Measurements from ENCODE around the gene UQCR10. TPM values are rescaled to one million over a fixed set of nuclear protein-coding genes. Genes with fewer than 3 reads are reported as not detected.

Gene UQCR10
- total and polyA plus RNA-seq, 9 of the 15 experiments (the other 6 are each of a cell fraction or from before 2014, with no cell fraction given), result 128 to 903 (median 163) TPM

DNA sequence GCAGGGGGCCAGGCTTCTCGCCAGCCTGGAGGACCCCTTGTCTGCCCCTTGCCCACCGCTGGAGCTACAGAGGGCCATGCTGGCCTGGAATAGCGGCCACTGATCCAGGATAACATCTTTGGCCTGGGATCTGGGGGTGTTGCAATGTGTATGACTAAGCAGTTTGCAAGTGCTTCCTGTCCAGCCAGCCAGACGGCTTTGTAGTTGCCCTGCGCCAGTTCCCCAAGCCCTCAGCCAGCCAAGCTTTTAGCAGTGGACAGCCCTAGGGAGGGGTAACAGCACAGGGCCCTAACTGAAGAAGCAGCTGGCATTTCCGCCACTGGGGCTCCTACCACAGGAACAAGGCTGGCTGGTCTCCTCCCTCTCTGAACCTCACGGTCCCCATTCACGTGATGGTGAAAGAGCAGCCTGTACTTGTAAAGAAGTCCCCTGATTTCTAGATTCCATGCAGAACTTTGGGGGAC lies 32.1 kb downstream of the UQCR10 start (continued):
- peak; percentile 18; the same call in 1 of the 2 replicates for TF ChIP-seq MTA2 (IDR thresholded peaks at IDR 0.05; ENCODE audit: low read depth)
- no peak for TF ChIP-seq PCBP2 (IDR thresholded peaks at IDR 0.05; ENCODE audit: low read depth, low read length, poor library complexity, severe bottlenecking)
- no peak for TF ChIP-seq ZNF311 (CRISPR knock-in tag; IDR thresholded peaks at IDR 0.05)
- no peak for TF ChIP-seq ZKSCAN3 (CRISPR knock-in tag; IDR thresholded peaks at IDR 0.05)
- TF ChIP-seq ZNF121 (CRISPR knock-in tag; conservative IDR thresholded peaks at IDR 0.05), result no peak
- no peak for TF ChIP-seq ZNF75A (CRISPR knock-in tag; IDR thresholded peaks at IDR 0.05)
- TF ChIP-seq FOSL1 (tag; conservative IDR thresholded peaks at IDR 0.05), result peak; percentile 83
- no peak for TF ChIP-seq RHOXF2B (CRISPR knock-in tag; conservative IDR thresholded peaks at IDR 0.05)
- TF ChIP-seq NR4A1 (CRISPR knock-in tag; IDR thresholded peaks at IDR 0.05), result no peak
- TF ChIP-seq NR4A1 (tag; IDR thresholded peaks at IDR 0.05), result peak; percentile 19; the same call in 1 of the 2 replicates
- TF ChIP-seq, protein P1, sequence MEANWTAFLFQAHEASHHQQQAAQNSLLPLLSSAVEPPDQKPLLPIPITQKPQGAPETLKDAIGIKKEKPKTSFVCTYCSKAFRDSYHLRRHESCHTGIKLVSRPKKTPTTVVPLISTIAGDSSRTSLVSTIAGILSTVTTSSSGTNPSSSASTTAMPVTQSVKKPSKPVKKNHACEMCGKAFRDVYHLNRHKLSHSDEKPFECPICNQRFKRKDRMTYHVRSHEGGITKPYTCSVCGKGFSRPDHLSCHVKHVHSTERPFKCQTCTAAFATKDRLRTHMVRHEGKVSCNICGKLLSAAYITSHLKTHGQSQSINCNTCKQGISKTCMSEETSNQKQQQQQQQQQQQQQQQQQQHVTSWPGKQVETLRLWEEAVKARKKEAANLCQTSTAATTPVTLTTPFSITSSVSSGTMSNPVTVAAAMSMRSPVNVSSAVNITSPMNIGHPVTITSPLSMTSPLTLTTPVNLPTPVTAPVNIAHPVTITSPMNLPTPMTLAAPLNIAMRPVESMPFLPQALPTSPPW (CRISPR knock-in tag; IDR thresholded peaks at IDR 0.05), result peak; percentile 42
- TF ChIP-seq, protein P2, sequence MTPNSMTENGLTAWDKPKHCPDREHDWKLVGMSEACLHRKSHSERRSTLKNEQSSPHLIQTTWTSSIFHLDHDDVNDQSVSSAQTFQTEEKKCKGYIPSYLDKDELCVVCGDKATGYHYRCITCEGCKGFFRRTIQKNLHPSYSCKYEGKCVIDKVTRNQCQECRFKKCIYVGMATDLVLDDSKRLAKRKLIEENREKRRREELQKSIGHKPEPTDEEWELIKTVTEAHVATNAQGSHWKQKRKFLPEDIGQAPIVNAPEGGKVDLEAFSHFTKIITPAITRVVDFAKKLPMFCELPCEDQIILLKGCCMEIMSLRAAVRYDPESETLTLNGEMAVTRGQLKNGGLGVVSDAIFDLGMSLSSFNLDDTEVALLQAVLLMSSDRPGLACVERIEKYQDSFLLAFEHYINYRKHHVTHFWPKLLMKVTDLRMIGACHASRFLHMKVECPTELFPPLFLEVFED (CRISPR knock-in tag; conservative IDR thresholded peaks at IDR 0.05), result no peak
- TF ChIP-seq ELF1 (tag; IDR thresholded peaks at IDR 0.05), result 0 out of 2 replicates have a peak, but pooled peaks have one; percentile 28
- TF ChIP-seq SMARCA4 (IDR thresholded peaks at IDR 0.05), result peak; percentile 88
- TF ChIP-seq FOXK2 (conservative IDR thresholded peaks at IDR 0.05 in 1 of 2, IDR thresholded peaks at IDR 0.05 in 1 of 2; ENCODE audit: low read depth in 2 of 2), result no peak
- no peak for TF ChIP-seq HDAC8 (tag; IDR thresholded peaks at IDR 0.05)
- peak; percentile 89 for TF ChIP-seq MAFK (IDR thresholded peaks at IDR 0.05; ENCODE audit: low read length)
- TF ChIP-seq, protein P3, sequence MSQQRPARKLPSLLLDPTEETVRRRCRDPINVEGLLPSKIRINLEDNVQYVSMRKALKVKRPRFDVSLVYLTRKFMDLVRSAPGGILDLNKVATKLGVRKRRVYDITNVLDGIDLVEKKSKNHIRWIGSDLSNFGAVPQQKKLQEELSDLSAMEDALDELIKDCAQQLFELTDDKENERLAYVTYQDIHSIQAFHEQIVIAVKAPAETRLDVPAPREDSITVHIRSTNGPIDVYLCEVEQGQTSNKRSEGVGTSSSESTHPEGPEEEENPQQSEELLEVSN (IDR thresholded peaks at IDR 0.05; ENCODE audit: borderline replicate concordance in 1 of 2, extremely low read depth in 1 of 2, insufficient read depth in 1 of 2, insufficient read length in 1 of 2, low read depth in 1 of 2, low read length in 1 of 2, poor library complexity in 1 of 2, severe bottlenecking in 1 of 2), result no peak
- TF ChIP-seq, protein P4, sequence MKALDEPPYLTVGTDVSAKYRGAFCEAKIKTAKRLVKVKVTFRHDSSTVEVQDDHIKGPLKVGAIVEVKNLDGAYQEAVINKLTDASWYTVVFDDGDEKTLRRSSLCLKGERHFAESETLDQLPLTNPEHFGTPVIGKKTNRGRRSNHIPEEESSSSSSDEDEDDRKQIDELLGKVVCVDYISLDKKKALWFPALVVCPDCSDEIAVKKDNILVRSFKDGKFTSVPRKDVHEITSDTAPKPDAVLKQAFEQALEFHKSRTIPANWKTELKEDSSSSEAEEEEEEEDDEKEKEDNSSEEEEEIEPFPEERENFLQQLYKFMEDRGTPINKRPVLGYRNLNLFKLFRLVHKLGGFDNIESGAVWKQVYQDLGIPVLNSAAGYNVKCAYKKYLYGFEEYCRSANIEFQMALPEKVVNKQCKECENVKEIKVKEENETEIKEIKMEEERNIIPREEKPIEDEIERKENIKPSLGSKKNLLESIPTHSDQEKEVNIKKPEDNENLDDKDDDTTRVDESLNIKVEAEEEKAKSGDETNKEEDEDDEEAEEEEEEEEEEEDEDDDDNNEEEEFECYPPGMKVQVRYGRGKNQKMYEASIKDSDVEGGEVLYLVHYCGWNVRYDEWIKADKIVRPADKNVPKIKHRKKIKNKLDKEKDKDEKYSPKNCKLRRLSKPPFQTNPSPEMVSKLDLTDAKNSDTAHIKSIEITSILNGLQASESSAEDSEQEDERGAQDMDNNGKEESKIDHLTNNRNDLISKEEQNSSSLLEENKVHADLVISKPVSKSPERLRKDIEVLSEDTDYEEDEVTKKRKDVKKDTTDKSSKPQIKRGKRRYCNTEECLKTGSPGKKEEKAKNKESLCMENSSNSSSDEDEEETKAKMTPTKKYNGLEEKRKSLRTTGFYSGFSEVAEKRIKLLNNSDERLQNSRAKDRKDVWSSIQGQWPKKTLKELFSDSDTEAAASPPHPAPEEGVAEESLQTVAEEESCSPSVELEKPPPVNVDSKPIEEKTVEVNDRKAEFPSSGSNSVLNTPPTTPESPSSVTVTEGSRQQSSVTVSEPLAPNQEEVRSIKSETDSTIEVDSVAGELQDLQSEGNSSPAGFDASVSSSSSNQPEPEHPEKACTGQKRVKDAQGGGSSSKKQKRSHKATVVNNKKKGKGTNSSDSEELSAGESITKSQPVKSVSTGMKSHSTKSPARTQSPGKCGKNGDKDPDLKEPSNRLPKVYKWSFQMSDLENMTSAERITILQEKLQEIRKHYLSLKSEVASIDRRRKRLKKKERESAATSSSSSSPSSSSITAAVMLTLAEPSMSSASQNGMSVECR (CRISPR knock-in tag; IDR thresholded peaks at IDR 0.05), result no peak
- TF ChIP-seq EP300 (IDR thresholded peaks at IDR 0.05; ENCODE audit: low read length), result peak; percentile 71
- TF ChIP-seq TARDBP (IDR thresholded peaks at IDR 0.05), result no peak
